ENCODE measurements around the gene ANKRD9. TPM values are rescaled to one million over a fixed set of nuclear protein-coding genes. Genes with fewer than 3 reads are reported as not detected.
A peak's percentile ranks its signal among the peaks of the same experiment; 100 is the strongest.

Gene ANKRD9
- total and polyA plus RNA-seq, 2 of the 13 experiments (the other 11 are each of a cell fraction or from before 2014, with no cell fraction given) = 10.0 to 15.0 TPM

GRCh38 chr14:102539544-102540314 is 30.2 kb upstream of the ANKRD9 start (continued):
- no peak for TF ChIP-seq DMTF1 (CRISPR knock-in tag; IDR thresholded peaks at IDR 0.05)
- TF ChIP-seq ZNF678 (CRISPR knock-in tag; IDR thresholded peaks at IDR 0.05) = no peak
- TF ChIP-seq, protein P1, sequence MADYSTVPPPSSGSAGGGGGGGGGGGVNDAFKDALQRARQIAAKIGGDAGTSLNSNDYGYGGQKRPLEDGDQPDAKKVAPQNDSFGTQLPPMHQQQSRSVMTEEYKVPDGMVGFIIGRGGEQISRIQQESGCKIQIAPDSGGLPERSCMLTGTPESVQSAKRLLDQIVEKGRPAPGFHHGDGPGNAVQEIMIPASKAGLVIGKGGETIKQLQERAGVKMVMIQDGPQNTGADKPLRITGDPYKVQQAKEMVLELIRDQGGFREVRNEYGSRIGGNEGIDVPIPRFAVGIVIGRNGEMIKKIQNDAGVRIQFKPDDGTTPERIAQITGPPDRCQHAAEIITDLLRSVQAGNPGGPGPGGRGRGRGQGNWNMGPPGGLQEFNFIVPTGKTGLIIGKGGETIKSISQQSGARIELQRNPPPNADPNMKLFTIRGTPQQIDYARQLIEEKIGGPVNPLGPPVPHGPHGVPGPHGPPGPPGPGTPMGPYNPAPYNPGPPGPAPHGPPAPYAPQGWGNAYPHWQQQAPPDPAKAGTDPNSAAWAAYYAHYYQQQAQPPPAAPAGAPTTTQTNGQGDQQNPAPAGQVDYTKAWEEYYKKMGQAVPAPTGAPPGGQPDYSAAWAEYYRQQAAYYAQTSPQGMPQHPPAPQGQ (CRISPR knock-in tag; IDR thresholded peaks at IDR 0.05; ENCODE audit: borderline replicate concordance) = no peak
- peak; percentile 33; the same call in 1 of the 2 replicates for TF ChIP-seq ZNF605 (CRISPR knock-in tag; IDR thresholded peaks at IDR 0.05)
- TF ChIP-seq LCORL (IDR thresholded peaks at IDR 0.05) = no peak
- TF ChIP-seq LCORL (CRISPR knock-in tag; IDR thresholded peaks at IDR 0.05) = peak; percentile 62; the same call in 1 of the 2 replicates
- no peak for TF ChIP-seq HMGXB4 (CRISPR knock-in tag; IDR thresholded peaks at IDR 0.05; ENCODE audit: borderline replicate concordance in 1 of 2, low read depth in 1 of 2)
- TF ChIP-seq CENPT (CRISPR knock-in tag; IDR thresholded peaks at IDR 0.05; ENCODE audit: low read depth) = no peak
- TF ChIP-seq RARG (CRISPR knock-in tag; IDR thresholded peaks at IDR 0.05; ENCODE audit: low read depth) = no peak
- TF ChIP-seq, protein P2, sequence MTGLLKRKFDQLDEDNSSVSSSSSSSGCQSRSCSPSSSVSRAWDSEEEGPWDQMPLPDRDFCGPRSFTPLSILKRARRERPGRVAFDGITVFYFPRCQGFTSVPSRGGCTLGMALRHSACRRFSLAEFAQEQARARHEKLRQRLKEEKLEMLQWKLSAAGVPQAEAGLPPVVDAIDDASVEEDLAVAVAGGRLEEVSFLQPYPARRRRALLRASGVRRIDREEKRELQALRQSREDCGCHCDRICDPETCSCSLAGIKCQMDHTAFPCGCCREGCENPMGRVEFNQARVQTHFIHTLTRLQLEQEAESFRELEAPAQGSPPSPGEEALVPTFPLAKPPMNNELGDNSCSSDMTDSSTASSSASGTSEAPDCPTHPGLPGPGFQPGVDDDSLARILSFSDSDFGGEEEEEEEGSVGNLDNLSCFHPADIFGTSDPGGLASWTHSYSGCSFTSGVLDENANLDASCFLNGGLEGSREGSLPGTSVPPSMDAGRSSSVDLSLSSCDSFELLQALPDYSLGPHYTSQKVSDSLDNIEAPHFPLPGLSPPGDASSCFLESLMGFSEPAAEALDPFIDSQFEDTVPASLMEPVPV (CRISPR knock-in tag; IDR thresholded peaks at IDR 0.05) = no peak
- peak; percentile 45 for TF ChIP-seq POLR2G (IDR thresholded peaks at IDR 0.05; ENCODE audit: low read depth, low read length)
- no peak for TF ChIP-seq SMAD1 (CRISPR knock-in tag; IDR thresholded peaks at IDR 0.05; ENCODE audit: borderline replicate concordance, low read depth)
- TF ChIP-seq SPEN (CRISPR knock-in tag; IDR thresholded peaks at IDR 0.05; ENCODE audit: low read depth) = no peak; the same call in 1 of the 2 replicates
- no peak for TF ChIP-seq PHB2 (IDR thresholded peaks at IDR 0.05; ENCODE audit: partially characterized antibody)
- TF ChIP-seq ZNF251 (CRISPR knock-in tag; IDR thresholded peaks at IDR 0.05) = no peak; the same call in 1 of the 2 replicates
- TF ChIP-seq REXO4 (CRISPR knock-in tag; IDR thresholded peaks at IDR 0.05; ENCODE audit: borderline replicate concordance) = no peak
- TF ChIP-seq HOXA3 (CRISPR knock-in tag; IDR thresholded peaks at IDR 0.05) = no peak
- no peak for TF ChIP-seq AGO1 (IDR thresholded peaks at IDR 0.05; ENCODE audit: low read depth, low read length, poor library complexity, severe bottlenecking)
- TF ChIP-seq ZSCAN31 (CRISPR knock-in tag; IDR thresholded peaks at IDR 0.05; ENCODE audit: low read depth) = 0 out of 2 replicates have a peak, but pooled peaks have one; percentile 57
